Stimulated activated CD8-positive, alpha-beta memory T cell treated with anti-CD3 and anti-CD28 coated beads, Interleukin-12 subunit alpha, Interleukin-12 subunit beta, amount 100 ng/mL, for 1 hour (primary cell): ENCODE results near the gene CCDC182.

ENCODE experiments used
- DNase-seq: peaks from one replicate; pipeline ENCODE4 v3.0.0-alpha.2; 2020; ENCODE audit warnings: low read depth

The CCDC182 gene

GRCh38 chr17:57726838-57727237 is 18.3 kb downstream of the CCDC182 start:
- no peak for DNase-seq

GRCh38 chr17:57726213-57726790 is 18.8 kb downstream of the CCDC182 start:
- DNase-seq: no peak

GRCh38 chr17:57724729-57725125 is 20.4 kb downstream of the CCDC182 start:
- no peak for DNase-seq

GRCh38 chr17:57724026-57724728 is 20.9 kb downstream of the CCDC182 start:
- no peak for DNase-seq

GRCh38 chr17:57723427-57724025 is 21.6 kb downstream of the CCDC182 start:
- DNase-seq: no peak

- DNase-seq: no peak
These were observed 22.4 kb downstream of the CCDC182 start for GRCh38 chr17:57722704-57723043.

- no peak for DNase-seq
These were observed 23.0 kb downstream of the CCDC182 start for GRCh38 chr17:57721967-57722703.

GRCh38 chr17:57720386-57721035 is 24.6 kb downstream of the CCDC182 start:
- no peak for DNase-seq

- no peak for DNase-seq
These were observed 26.2 kb downstream of the CCDC182 start for GRCh38 chr17:57718878-57719277.

GRCh38 chr17:57715981-57716380 is 29.1 kb downstream of the CCDC182 start:
- no peak for DNase-seq

GRCh38 chr17:57714665-57715180 is 30.4 kb downstream of the CCDC182 start:
- DNase-seq: no peak

GRCh38 chr17:57713140-57713539 is 32.0 kb downstream of the CCDC182 start:
- DNase-seq: no peak

- no peak for DNase-seq
These were observed 36.7 kb downstream of the CCDC182 start for GRCh38 chr17:57708410-57708809.

GRCh38 chr17:57707892-57708291 is 37.2 kb downstream of the CCDC182 start:
- DNase-seq: no peak

- no peak for DNase-seq
These were observed 38.3 kb downstream of the CCDC182 start for GRCh38 chr17:57706761-57707160.

- DNase-seq: no peak
These were observed 39.0 kb downstream of the CCDC182 start for GRCh38 chr17:57705921-57706695.

GRCh38 chr17:57704448-57704847 is 40.7 kb downstream of the CCDC182 start:
- DNase-seq: no peak

- DNase-seq: no peak
These were observed 41.8 kb downstream of the CCDC182 start for GRCh38 chr17:57703273-57703672.

- no peak for DNase-seq
These were observed 44.0 kb downstream of the CCDC182 start for GRCh38 chr17:57701124-57701523.

GRCh38 chr17:57699751-57700219 is 45.3 kb downstream of the CCDC182 start:
- no peak for DNase-seq
